GM12872 (cell line): ENCODE data around the gene TRIP11.

Experiments
- CTCF ChIP-seq: IDR thresholded peaks from 3 replicates; pipeline ENCODE4 v1.5.1; 2011; ENCODE audit warnings: low read depth, mild to moderate bottlenecking, low read length, moderate library complexity; ENCODE audit not compliant: insufficient read depth

TRIP11 gene

GRCh38 chr14:91920526-91920925 lies 119.3 kb downstream of the TRIP11 start:
- no peak for TF ChIP-seq CTCF

- no peak for TF ChIP-seq CTCF
These were observed 120.0 kb downstream of the TRIP11 start for GRCh38 chr14:91919814-91920213.

- no peak for TF ChIP-seq CTCF
These were observed 121.5 kb downstream of the TRIP11 start for GRCh38 chr14:91918186-91918883.
